Activated CD4-positive, alpha-beta T cell treated with anti-CD3 and anti-CD28 coated beads, Interleukin-2, amount 10 ng/mL, durations not matched to agents 7 days and 5 days (primary cell): Measurements from ENCODE around the gene AKAP8L. TPM values are rescaled to one million over a fixed set of nuclear protein-coding genes. Genes with fewer than 3 reads are reported as not detected.
"Not testable (repeated sequence)": the region's sequence is repeated elsewhere in the genome, so short reads cannot be mapped to it uniquely, and the experiment has no call there.

Experiments
- CTCF ChIA-PET: fragments of 350-600 bp; sonication (Branson Sonifier 250); formaldehyde crosslinking; loops from one replicate; lab custom pipeline; 2021; ENCODE audit warnings: antibody characterized with exemption; lab: Charles Lee
- POLR2A ChIA-PET: fragments of 350-600 bp; sonication (Branson Sonifier 250); formaldehyde crosslinking; loops from one replicate; lab custom pipeline; 2021; ENCODE audit warnings: antibody characterized with exemption; lab: Charles Lee
- DNase-seq: peaks from one replicate; pipeline ENCODE4 v3.0.0-alpha.2; 2020
- H3K27ac Mint-ChIP-seq: one replicate; pipeline ENCODE4 v1.8.0; 2021; ENCODE audit warnings: mild to moderate bottlenecking, moderate library complexity, mixed read lengths
- H3K27me3 Mint-ChIP-seq: one replicate; pipeline ENCODE4 v1.8.0; 2021; ENCODE audit warnings: mixed read lengths
- H3K36me3 Mint-ChIP-seq: one replicate; pipeline ENCODE4 v1.8.0; 2021; ENCODE audit warnings: low read depth, mixed read lengths
- H3K4me1 Mint-ChIP-seq: one replicate; pipeline ENCODE4 v1.8.0; 2021; ENCODE audit warnings: mixed read lengths
- H3K4me3 Mint-ChIP-seq: one replicate; pipeline ENCODE4 v1.8.0; 2021; ENCODE audit warnings: mild to moderate bottlenecking, moderate library complexity, mixed read lengths
- H3K9me3 Mint-ChIP-seq: one replicate; pipeline ENCODE4 v1.8.0; 2021; ENCODE audit warnings: mixed read lengths
- total RNA-seq, 2 experiments: library from RNA; stranded (reverse); gene quantifications; one replicate each; pipeline ENCODE4 v1.2.3, GENCODE V29; 2021

AKAP8L gene
- total RNA-seq, 2 experiments from 2014 or later = 84.3 to 96.7 TPM

DNA sequence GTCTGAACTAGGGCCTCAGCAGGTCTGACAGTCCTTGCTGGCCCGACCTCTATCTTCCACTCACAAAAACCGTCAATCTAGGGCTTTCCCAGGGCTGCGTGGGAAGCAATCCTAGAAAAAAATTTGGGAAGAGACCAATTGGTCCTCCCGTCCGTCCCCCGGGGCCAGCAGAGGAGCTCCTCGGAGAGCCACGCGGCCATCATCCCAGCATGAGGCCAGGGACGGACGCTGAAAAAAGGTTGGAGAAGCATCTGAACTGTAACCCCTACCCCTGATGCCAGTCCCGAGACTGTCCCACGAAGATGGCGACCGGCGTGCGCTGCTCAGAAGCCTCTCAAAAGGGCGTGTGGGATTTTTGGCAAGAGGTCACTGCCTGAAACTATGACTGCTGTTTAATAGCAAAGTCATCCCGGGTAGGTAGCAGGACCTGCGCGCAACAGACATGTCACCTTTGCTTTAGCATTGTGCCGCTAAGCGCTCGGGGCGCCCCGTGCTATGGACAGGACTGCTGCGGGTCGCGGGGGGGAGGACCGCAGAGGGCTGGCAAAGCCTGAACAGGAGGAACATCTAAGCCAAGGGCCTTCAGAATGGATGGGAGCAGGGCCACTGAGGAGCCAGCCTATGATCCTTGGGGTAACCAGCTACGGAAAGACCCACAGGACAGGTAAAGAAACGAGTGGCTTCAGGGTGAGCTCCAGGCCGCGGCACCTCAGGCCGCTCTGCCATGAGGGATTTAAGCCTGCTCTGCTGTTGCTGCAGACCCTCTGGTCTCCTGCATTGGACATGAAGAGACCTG lies 49.8 kb downstream of the AKAP8L start:
- Mint-ChIP-seq H3K27me3 (no peaks in the 10 kb centered on the region), H3K4me1 (no peaks in the 10 kb centered on the region), H3K4me3 (no peak overlapping the region), H3K36me3 (peaks cover 28% of the 10 kb centered on the region), H3K9me3 (no peaks in the 10 kb centered on the region), H3K27ac (no peak overlapping the region)
- DNase-seq = no peak
- POLR2A ChIA-PET = interaction anchor here (0.6 kb wide), 1 partner anchor 399 kb away, joined by 4 read pairs; no protein-coding TSS in a partner anchor
- CTCF ChIA-PET = interaction anchor here (1.0 kb wide), 1 partner anchor 11 kb away, joined by 5 read pairs; the partner anchor contains the start of gene AKAP8

DNA sequence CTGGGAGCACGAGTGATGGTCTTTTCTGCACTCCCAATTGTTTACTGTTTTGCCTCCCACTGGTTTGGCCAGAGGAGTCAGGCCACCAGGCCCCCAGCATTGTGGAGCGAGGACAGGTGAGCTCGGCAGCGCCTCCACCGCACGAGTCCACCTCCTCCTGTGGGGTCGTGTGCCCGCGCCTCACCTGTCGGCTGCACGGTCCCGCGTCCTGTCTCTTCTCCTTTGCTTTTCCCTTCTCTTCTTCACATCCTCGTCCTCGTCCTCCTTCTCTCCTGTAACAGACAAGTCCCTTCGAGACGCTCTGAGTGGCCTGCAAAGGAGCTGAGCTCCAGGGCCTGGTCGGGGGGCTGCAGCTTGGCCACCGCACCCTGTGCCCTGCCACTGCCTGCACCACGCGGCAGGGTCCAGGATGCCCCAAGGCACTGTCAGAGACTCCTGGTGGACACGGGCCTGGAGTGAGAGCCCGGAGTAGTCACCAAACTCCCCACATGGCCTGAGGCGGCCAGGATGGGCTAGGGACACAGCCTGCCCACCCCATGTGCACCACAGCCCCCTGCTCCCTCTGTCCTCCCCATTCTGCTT lies 50.6 kb downstream of the AKAP8L start:
- Mint-ChIP-seq H3K36me3 (peaks cover 32% of the 10 kb centered on the region), H3K4me3 (no peak overlapping the region), H3K9me3 (no peaks in the 10 kb centered on the region), H3K4me1 (no peaks in the 10 kb centered on the region), H3K27ac (no peak overlapping the region), H3K27me3 (no peaks in the 10 kb centered on the region)
- CTCF ChIA-PET = interaction anchor here (1.0 to 1.2 kb wide), 2 partner anchors 12 to 15 kb away, joined by 3 to 5 read pairs; partner anchors contain the start of gene AKAP8
- DNase-seq = no peak
- POLR2A ChIA-PET = no interaction called here

DNA sequence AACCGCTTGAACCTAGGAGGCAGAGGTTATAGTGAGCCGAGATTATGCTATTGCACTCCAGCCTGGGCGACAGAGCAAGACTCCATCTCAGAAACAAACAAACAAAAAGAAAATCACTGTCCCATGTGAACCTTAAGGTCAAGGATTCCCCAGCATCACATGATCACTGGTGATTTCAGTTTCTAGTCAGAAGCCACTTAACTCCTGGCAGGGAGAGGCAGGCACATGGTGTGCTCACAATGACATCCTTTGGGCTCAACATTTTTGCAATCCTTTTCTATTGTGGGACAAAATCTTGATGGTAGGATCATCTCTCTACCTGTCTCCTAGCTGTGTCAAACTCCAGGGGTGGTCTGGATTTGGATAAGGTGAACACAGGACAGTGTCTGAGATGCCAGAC lies 51.3 kb downstream of the AKAP8L start:
- Mint-ChIP-seq H3K9me3 (no peaks in the 10 kb centered on the region), H3K36me3 (peaks cover 30% of the 10 kb centered on the region), H3K4me1 (no peaks in the 10 kb centered on the region), H3K27ac (no peak overlapping the region), H3K27me3 (no peaks in the 10 kb centered on the region), H3K4me3 (no peak overlapping the region)
- POLR2A ChIA-PET = no interaction called here
- no peak for DNase-seq
- CTCF ChIA-PET = interaction anchor here (1.2 kb wide), 1 partner anchor 16 kb away, joined by 3 read pairs; no protein-coding TSS in a partner anchor

DNA sequence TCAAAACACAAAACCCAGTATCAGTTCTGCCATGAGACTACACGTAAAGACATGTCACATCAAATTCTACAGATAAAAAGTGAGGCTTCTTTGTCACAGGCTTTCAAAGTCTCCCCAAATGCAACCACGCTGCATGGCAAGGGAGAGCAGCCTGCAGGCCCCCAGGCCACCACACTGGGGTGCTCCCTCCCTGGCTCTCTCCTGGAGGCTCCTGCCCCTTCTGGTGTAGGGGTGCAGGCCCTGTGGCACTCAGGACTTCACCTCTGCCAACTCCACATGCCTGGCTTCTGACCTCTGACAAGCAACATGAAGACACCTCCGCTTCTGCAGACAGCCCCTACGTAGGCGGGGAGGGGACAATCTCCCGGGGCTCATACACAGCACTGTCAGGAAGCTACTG lies 53.5 kb downstream of the AKAP8L start:
- CTCF ChIA-PET = no interaction called here
- peaks cover 39% of the 10 kb centered on the region for H3K36me3 Mint-ChIP-seq
- no peak for DNase-seq
- POLR2A ChIA-PET = no interaction called here
- H3K27ac Mint-ChIP-seq = no peak overlapping the region
- H3K27me3 Mint-ChIP-seq = no peaks in the 10 kb centered on the region
- no peaks in the 10 kb centered on the region for H3K9me3 Mint-ChIP-seq
- H3K4me1 Mint-ChIP-seq = peaks cover 12% of the 10 kb centered on the region
- no peak overlapping the region for H3K4me3 Mint-ChIP-seq

DNA sequence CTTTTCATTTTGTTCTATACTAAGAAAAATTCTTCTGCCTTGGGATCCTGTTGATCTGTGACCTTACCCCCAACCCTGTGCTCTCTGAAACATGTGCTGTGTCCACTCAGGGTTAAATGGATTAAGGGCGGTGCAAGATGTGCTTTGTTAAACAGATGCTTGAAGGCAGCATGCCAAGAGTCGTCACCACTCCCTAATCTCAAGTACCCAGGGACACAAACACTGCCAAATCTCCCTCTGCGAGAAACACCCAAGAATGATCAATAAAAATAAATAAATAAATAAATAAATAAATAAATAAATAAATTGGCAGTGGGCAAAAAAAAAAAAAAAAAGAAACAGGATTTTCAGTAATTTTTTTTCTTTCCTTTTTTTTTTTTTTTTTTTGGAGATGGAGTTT lies 55.0 kb downstream of the AKAP8L start:
- peaks cover 43% of the 10 kb centered on the region for H3K36me3 Mint-ChIP-seq
- H3K9me3 Mint-ChIP-seq, H3K27me3 Mint-ChIP-seq, POLR2A ChIA-PET, H3K27ac Mint-ChIP-seq, H3K4me3 Mint-ChIP-seq, DNase-seq: not testable (repeated sequence)
- peaks cover 15% of the 10 kb centered on the region for H3K4me1 Mint-ChIP-seq
- CTCF ChIA-PET = interaction anchor here (0.7 kb wide), 1 partner anchor 72 kb away, joined by 4 read pairs; no protein-coding TSS in a partner anchor

DNA sequence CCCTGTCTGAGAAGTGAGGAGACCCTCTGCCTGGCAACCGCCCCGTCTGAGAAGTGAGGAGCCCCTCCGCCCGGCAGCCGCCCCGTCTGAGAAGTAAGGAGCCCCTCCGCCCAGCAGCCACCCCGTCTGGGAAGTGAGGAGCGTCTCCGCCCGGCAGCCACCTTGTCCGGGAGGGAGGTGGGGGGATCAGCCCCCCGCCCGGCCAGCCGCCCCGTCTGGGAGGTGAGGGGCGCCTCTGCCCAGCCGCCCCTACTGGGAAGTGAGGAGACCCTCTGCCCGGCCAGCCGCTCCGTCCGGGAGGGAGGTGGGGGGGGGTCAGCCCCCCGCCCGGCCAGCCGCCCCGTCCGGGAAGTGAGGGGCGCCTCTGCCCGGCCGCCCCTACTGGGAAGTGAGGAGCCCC lies 55.7 kb downstream of the AKAP8L start:
- H3K27me3 Mint-ChIP-seq, POLR2A ChIA-PET, CTCF ChIA-PET, DNase-seq, H3K27ac Mint-ChIP-seq, H3K4me3 Mint-ChIP-seq, H3K9me3 Mint-ChIP-seq: not testable (repeated sequence)
- Mint-ChIP-seq H3K36me3 (peaks cover 47% of the 10 kb centered on the region), H3K4me1 (peaks cover 15% of the 10 kb centered on the region)

DNA sequence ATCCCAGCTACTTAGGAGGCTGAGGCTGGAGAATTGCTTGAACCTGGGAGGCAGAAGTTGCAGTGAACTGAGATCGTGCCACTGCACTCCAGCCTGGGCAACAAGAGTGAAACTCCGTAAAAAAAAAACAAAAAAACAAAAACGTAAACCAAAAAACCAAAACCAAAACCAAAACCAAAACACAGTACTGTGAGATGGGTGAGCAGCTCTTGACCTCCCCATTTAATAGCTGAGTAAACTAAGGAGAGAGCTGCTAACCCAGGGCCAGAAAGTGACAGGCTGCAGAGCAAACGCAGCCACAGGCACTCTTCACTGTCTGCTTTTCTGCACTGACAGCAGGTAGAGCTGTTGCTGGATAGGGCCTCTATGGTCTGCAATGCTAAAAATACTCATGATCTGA lies 58.8 kb downstream of the AKAP8L start:
- CTCF ChIA-PET = interaction anchor here (1.1 to 1.7 kb wide), 3 partner anchors 10 to 59 kb away, joined by 3 to 6 read pairs (median 5); partner anchors contain the start of gene AKAP8
- not testable (repeated sequence) for H3K27me3 Mint-ChIP-seq
- H3K36me3 Mint-ChIP-seq = peaks cover 52% of the 10 kb centered on the region

DNA sequence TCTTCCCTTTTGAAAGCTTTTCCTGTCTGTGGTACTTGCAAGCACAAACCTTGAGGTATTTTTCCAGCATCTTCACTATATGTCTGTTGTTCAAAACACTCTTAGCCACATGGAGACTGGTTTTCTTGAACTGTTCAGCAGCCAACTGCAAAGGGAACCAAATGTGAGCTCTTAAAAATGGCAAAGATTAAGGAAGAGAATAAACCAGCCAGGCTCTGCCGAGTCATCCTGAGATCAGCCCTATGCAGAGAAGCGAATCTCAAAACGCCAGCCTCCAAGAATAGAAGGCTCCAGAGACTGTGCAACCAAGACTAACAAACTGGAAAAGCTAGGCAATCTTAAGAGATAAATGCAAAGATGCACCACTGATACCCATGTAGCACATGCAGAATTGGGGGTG lies 59.9 kb downstream of the AKAP8L start:
- Mint-ChIP-seq H3K27me3 (no peaks in the 10 kb centered on the region), H3K9me3 (no peaks in the 10 kb centered on the region), H3K4me3 (no peak overlapping the region), H3K36me3 (peaks cover 58% of the 10 kb centered on the region), H3K4me1 (peaks cover 15% of the 10 kb centered on the region), H3K27ac (no peak overlapping the region)
- DNase-seq = no peak
- POLR2A ChIA-PET = no interaction called here
- CTCF ChIA-PET = interaction anchor here (1.3 to 1.7 kb wide), 3 partner anchors 9 to 21 kb away, joined by 4 to 6 read pairs (median 5); partner anchors contain the start of gene AKAP8

More for the DNA sequence above, 58.8 kb downstream of the AKAP8L start:
- peaks cover 15% of the 10 kb centered on the region for H3K4me1 Mint-ChIP-seq
- H3K27ac Mint-ChIP-seq, POLR2A ChIA-PET, DNase-seq, H3K4me3 Mint-ChIP-seq, H3K9me3 Mint-ChIP-seq: not testable (repeated sequence)

DNA sequence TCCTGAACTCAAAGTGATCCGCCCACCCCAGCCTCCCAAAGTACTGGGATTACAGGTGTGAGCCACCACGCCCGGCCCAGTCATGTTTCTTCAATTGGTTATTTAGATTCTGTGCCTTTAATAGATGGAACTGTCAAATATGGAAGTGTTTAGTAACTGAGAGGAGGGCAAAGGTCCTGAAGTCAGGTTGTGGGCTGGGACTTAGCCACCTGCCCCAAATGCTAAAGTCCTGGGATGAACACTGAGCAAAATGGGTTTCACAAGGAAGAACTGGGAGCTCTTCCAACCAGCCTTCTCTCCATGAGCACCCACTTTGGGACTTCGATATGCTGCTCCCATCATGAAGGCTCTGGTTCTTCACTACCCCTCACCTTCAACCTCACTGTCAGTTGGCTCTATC lies 60.9 kb downstream of the AKAP8L start:
- ChIA-PET CTCF (interaction anchor here (0.6 to 0.7 kb wide), 2 partner anchors 56 to 791 kb away, joined by 3 to 5 read pairs; no protein-coding TSS in a partner anchor), POLR2A (interaction anchor here (0.5 kb wide), 1 partner anchor 35 kb away, joined by 3 read pairs; no protein-coding TSS in a partner anchor)
- Mint-ChIP-seq H3K27ac (no peak overlapping the region), H3K4me1 (peaks cover 15% of the 10 kb centered on the region), H3K4me3 (no peak overlapping the region), H3K36me3 (peaks cover 55% of the 10 kb centered on the region), H3K27me3 (no peaks in the 10 kb centered on the region), H3K9me3 (no peaks in the 10 kb centered on the region)
- no peak for DNase-seq

DNA sequence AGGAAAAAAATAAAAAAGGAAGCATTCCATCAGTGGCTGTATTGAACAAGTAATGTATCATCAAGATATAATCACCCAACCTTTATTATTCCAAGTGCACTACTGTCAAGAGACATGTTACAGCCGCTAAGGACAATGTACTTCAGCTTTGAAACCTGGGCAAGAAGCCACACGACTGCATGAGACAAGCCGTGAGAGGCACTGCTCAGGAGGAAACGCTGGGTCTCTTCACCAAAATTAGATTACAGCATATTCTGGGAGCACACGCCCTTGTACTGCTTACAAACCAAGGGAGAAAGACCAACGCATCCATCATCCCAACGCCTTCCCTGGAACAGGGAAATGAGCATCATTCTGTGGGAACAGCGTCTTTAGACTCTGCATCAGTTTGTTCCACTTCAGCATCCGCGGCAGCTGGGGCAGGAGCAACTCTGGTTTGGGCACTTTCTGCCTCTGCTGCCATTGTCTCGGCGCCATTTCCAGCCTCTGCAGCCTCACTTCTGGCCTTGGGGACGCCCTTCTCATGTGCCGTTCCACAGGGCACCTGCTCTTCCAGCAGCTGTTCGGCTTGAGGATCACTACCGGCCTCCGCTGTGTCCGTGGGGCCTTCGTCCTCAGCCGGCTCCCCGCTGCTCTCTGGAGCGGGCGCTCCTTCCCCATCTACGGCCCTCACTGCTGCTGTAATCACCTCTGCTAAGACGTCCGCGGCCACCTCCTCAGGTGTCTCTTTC lies 64.1 kb downstream of the AKAP8L start:
- H3K4me3 Mint-ChIP-seq = no peak overlapping the region
- CTCF ChIA-PET = interaction anchor here (0.6 to 0.7 kb wide), 3 partner anchors 87 to 702 kb away, joined by 3 read pairs; no protein-coding TSS in a partner anchor
- H3K4me1 Mint-ChIP-seq = no peaks in the 10 kb centered on the region
- no peak for DNase-seq
- no peaks in the 10 kb centered on the region for H3K9me3 Mint-ChIP-seq
- H3K27ac Mint-ChIP-seq = no peak overlapping the region
- peaks cover 35% of the 10 kb centered on the region for H3K36me3 Mint-ChIP-seq
- POLR2A ChIA-PET = no interaction called here
- no peaks in the 10 kb centered on the region for H3K27me3 Mint-ChIP-seq

DNA sequence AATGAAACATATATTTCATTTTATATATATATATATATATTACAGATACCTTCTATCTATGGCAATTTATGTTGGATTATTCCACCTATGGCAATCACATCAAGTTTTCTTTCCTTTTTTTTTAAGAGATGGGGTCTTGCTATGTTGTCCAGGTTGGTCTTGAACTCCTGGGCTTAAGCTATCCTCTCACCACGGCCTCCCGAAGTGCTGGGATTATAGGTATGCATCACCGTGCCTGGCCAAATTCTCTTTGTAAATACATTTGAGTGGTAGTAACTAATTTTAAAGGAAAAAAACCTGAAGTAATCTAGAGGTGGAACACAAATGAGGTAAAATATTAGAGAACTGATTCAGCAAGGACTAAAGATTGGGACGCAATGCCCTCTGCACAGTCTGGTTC lies 64.9 kb downstream of the AKAP8L start:
- Mint-ChIP-seq H3K36me3 (peaks cover 31% of the 10 kb centered on the region), H3K27me3 (no peaks in the 10 kb centered on the region), H3K4me3 (no peak overlapping the region), H3K27ac (no peak overlapping the region), H3K4me1 (no peaks in the 10 kb centered on the region), H3K9me3 (no peaks in the 10 kb centered on the region)
- DNase-seq = no peak
- POLR2A ChIA-PET = no interaction called here
- CTCF ChIA-PET = no interaction called here

DNA sequence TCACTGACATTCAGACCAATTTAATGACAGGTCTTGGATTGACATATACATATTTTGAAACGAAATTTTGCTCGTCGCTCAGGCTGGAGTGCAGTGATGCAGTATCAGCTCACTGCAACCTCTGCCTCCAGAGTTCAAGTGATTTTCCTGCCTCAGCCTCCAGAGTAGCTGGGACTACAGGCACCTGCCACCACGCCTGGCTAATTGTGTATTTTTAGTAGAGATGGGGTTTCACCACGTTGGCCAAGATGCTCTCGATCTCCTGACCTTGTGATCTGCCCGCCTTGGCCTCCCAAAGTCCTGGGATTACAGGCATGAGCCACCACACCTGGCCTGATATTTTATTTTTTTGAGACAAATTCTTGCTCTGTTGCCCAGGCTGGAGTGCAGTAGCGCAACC lies 66.3 kb downstream of the AKAP8L start:
- H3K4me1 Mint-ChIP-seq, H3K27me3 Mint-ChIP-seq, POLR2A ChIA-PET, DNase-seq, H3K9me3 Mint-ChIP-seq, H3K4me3 Mint-ChIP-seq, H3K27ac Mint-ChIP-seq: not testable (repeated sequence)
- CTCF ChIA-PET = interaction anchor here (0.6 to 2.1 kb wide), 3 partner anchors 12 to 203 kb away, joined by 3 to 6 read pairs (median 3); no protein-coding TSS in a partner anchor
- peaks cover 18% of the 10 kb centered on the region for H3K36me3 Mint-ChIP-seq
